Measurements from ENCODE around the gene ALG14.

GRCh38 chr1:95088303-95088702 is 15.6 kb upstream of the ALG14 start:
- TF ChIP-seq CTCF (conservative IDR thresholded peaks at IDR 0.05), result no peak
- no peak for TF ChIP-seq ZFX (IDR thresholded peaks at IDR 0.05)
